Measurements from ENCODE around the gene PUDP. TPM values are rescaled to one million over a fixed set of nuclear protein-coding genes. Genes with fewer than 3 reads are reported as not detected.

PUDP gene
- total and polyA plus RNA-seq, 4 donors: 5.3 to 9.4 (median 6.8) TPM

DNA sequence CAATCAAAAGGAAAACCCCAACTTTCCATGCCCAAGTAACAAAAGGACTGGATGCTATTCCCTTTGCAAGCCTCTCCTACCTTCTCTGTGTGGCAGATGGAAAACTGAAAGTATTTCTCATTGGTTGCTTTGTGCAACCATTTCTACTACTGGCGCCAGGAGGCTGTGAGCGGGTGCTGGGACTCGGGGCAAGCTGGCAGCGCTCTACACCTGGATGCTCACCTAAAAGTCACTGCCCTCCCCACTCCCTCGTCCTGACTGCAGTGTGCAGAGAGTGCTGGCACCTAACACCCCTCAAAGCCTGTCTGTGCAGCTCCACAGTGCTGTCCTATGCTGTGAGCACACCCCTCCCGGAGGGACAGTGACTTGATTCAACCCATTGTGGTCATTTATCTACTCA, 54.6 kb downstream of the PUDP start:
- TF ChIP-seq NR2F2 (IDR thresholded peaks at IDR 0.05) (no peak), JUND (IDR thresholded peaks at IDR 0.05) (no peak), YY1 (IDR thresholded peaks at IDR 0.05) (no peak), MAX (IDR thresholded peaks at IDR 0.05) (no peak), RAD21 (IDR thresholded peaks at IDR 0.05) (no peak), GABPA (IDR thresholded peaks at IDR 0.05 in 1 of 2, conservative IDR thresholded peaks at IDR 0.05 in 1 of 2) (no peak), RXRA (IDR thresholded peaks at IDR 0.05) (no peak)
- Histone ChIP-seq H3K27me3 (ENCODE audit: control insufficient read depth in 4 of 4, insufficient read depth in 4 of 4, low read length in 3 of 4) (no peaks in the 10 kb centered on the region), H3K36me3 (ENCODE audit: control insufficient read depth in 4 of 4, insufficient read depth in 3 of 4, low read depth in 1 of 4, low read length in 3 of 4) (peaks cover 0 to 12% (median 2%) of the 10 kb centered on the region in 4 donors), H3K4me1 (ENCODE audit: control insufficient read depth in 4 of 4, insufficient read depth in 4 of 4, low read length in 3 of 4) (peaks cover 2 to 37% (median 32%) of the 10 kb centered on the region in 4 donors), H3K4me3 (ENCODE audit: low read depth in 1 of 3, low read length in 3 of 3) (no peak overlapping the region), H3K9ac (ENCODE audit: low read depth in 1 of 2, low read length in 2 of 2) (no peak overlapping the region), H3K27ac (ENCODE audit: low read depth in 1 of 2, low read length in 2 of 2) (no peak overlapping the region), H3K9me3 (ENCODE audit: control insufficient read depth in 4 of 4, low read length in 3 of 4) (no peaks in the 10 kb centered on the region)
- no peak for DNase-seq (ENCODE audit: low spot score)
- 81% methylated on average over 6 of the region's 6 CpGs for WGBS

DNA sequence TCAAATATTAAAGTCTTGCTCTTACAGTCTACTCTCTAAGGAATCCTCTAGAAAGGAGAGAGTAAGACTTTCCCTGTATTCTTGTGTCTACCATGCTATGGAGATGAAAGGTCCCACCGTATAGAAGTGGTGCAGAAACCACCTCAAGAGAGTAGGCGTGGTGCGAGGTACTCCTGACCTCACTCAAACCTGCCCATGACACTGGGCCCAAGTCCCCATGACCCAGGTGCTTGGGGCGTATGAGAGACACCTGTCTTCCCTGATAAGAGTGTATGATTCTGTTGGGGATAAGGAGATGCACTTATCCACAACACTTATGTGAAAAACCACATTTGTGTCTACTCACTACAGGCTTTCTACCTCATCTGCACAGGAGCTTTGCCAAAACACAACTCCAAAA, 55.4 kb downstream of the PUDP start:
- no peak for TF ChIP-seq GABPA (IDR thresholded peaks at IDR 0.05 in 1 of 2, conservative IDR thresholded peaks at IDR 0.05 in 1 of 2)
- no peak for TF ChIP-seq RAD21 (IDR thresholded peaks at IDR 0.05)
- TF ChIP-seq HNF4A (conservative IDR thresholded peaks at IDR 0.05): no peak
- TF ChIP-seq, protein P1, sequence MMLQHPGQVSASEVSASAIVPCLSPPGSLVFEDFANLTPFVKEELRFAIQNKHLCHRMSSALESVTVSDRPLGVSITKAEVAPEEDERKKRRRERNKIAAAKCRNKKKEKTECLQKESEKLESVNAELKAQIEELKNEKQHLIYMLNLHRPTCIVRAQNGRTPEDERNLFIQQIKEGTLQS (IDR thresholded peaks at IDR 0.05): no peak
- TF ChIP-seq HNF4G (IDR thresholded peaks at IDR 0.05): no peak
- no peak overlapping the region for H3K27ac ChIP-seq (ENCODE audit: low read depth in 1 of 2, low read length in 2 of 2)
- no peak overlapping the region for H3K4me3 ChIP-seq (ENCODE audit: low read depth in 1 of 3, low read length in 3 of 3)
- H3K9me3 ChIP-seq (ENCODE audit: control insufficient read depth in 4 of 4, low read length in 3 of 4): no peaks in the 10 kb centered on the region
- no peaks in the 10 kb centered on the region for H3K27me3 ChIP-seq (ENCODE audit: control insufficient read depth in 4 of 4, insufficient read depth in 4 of 4, low read length in 3 of 4)
- H3K9ac ChIP-seq (ENCODE audit: low read depth in 1 of 2, low read length in 2 of 2): no peak overlapping the region
- H3K36me3 ChIP-seq (ENCODE audit: control insufficient read depth in 4 of 4, insufficient read depth in 3 of 4, low read depth in 1 of 4, low read length in 3 of 4): peaks cover 0 to 5% (median 0%) of the 10 kb centered on the region in 4 donors
- H3K4me1 ChIP-seq (ENCODE audit: control insufficient read depth in 4 of 4, insufficient read depth in 4 of 4, low read length in 3 of 4): peaks cover 2 to 44% (median 39%) of the 10 kb centered on the region in 4 donors
- DNase-seq (ENCODE audit: low spot score): no peak
- 74% methylated on average over 4 of the region's 4 CpGs for WGBS

DNA sequence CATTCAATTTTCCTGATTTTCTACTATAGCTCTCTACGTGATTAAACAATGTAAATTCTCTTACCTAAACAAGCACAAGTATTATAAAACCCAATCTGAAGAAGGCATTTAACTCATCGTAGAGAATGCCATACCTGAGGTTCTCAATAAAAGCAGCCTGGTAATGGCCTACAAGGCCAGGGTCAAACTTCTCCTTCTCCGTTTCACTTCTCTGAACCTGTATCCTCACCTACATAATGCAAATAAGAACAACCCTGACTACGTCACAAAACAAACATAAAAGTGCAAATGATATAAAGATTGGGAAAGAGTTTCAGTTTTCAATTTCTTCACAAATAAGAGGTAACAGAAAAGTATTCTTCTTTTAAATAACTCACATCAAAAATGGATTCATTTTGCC, 56.0 kb downstream of the PUDP start:
- Histone ChIP-seq H3K4me3 (ENCODE audit: low read depth in 1 of 3, low read length in 3 of 3) (no peak overlapping the region), H3K4me1 (ENCODE audit: control insufficient read depth in 4 of 4, insufficient read depth in 4 of 4, low read length in 3 of 4) (peaks cover 2 to 44% (median 40%) of the 10 kb centered on the region in 4 donors), H3K36me3 (ENCODE audit: control insufficient read depth in 4 of 4, insufficient read depth in 3 of 4, low read depth in 1 of 4, low read length in 3 of 4) (peaks cover 0 to 2% (median 0%) of the 10 kb centered on the region in 4 donors), H3K27me3 (ENCODE audit: control insufficient read depth in 4 of 4, insufficient read depth in 4 of 4, low read length in 3 of 4) (no peaks in the 10 kb centered on the region), H3K9ac (ENCODE audit: low read depth in 1 of 2, low read length in 2 of 2) (no peak overlapping the region), H3K9me3 (ENCODE audit: control insufficient read depth in 4 of 4, low read length in 3 of 4) (no peaks in the 10 kb centered on the region), H3K27ac (ENCODE audit: low read depth in 1 of 2, low read length in 2 of 2) (peak overlapping the region in 1 of 2 donors; percentile 12)
- TF ChIP-seq NR2F2 (IDR thresholded peaks at IDR 0.05): no peak
- peak in 1 of 2 donors; percentile 11 for TF ChIP-seq HNF4A (conservative IDR thresholded peaks at IDR 0.05)
- WGBS: 62% methylated on average over 4 of the region's 4 CpGs
- DNase-seq (ENCODE audit: low spot score): no peak

DNA sequence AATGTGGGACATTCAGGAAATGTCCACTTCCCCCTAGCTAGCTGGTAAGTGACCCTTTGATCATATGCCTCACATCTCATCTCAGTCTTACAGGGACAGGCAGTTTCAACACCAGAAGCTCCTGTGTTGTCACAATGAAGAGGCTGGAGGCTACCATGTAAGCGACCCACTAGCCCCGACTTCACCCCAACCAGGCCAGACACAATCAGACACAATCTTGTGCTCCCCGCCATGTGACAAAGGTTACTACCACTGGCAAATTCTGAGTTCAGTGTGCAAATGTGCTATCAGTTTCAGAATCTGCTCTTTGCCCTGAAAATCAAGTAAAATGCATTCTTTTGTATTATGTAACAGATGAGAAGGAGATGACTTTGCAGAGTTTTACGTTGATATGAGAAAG, 57.3 kb downstream of the PUDP start:
- DNase-seq (ENCODE audit: low spot score): no peak
- H3K27ac ChIP-seq (ENCODE audit: low read depth in 1 of 2, low read length in 2 of 2): peak overlapping the region in 1 of 2 donors; percentile 64
- 21% methylated on average over 4 of the region's 4 CpGs for WGBS
- TF ChIP-seq FOXA2 (IDR thresholded peaks at IDR 0.05) (no peak), HNF4G (IDR thresholded peaks at IDR 0.05) (peak; percentile 66), FOXA1 (IDR thresholded peaks at IDR 0.05) (no peak), JUND (IDR thresholded peaks at IDR 0.05) (no peak), SP1 (IDR thresholded peaks at IDR 0.05) (peak; percentile 84), CTCF (IDR thresholded peaks at IDR 0.05; ENCODE audit: low read depth, low read length, missing input control) (no peak), RXRA (IDR thresholded peaks at IDR 0.05) (peak; percentile 86 to 96), RAD21 (IDR thresholded peaks at IDR 0.05) (peak; percentile 32 to 60), MAX (IDR thresholded peaks at IDR 0.05) (no peak), EGR1 (IDR thresholded peaks at IDR 0.05; ENCODE audit: low read depth in 2 of 2) (no peak), HNF4A (conservative IDR thresholded peaks at IDR 0.05) (peak; percentile 78 to 90), GABPA (IDR thresholded peaks at IDR 0.05 in 1 of 2, conservative IDR thresholded peaks at IDR 0.05 in 1 of 2) (no peak), YY1 (IDR thresholded peaks at IDR 0.05) (peak; percentile 35), NR2F2 (IDR thresholded peaks at IDR 0.05) (no peak)
- TF ChIP-seq, protein P2, sequence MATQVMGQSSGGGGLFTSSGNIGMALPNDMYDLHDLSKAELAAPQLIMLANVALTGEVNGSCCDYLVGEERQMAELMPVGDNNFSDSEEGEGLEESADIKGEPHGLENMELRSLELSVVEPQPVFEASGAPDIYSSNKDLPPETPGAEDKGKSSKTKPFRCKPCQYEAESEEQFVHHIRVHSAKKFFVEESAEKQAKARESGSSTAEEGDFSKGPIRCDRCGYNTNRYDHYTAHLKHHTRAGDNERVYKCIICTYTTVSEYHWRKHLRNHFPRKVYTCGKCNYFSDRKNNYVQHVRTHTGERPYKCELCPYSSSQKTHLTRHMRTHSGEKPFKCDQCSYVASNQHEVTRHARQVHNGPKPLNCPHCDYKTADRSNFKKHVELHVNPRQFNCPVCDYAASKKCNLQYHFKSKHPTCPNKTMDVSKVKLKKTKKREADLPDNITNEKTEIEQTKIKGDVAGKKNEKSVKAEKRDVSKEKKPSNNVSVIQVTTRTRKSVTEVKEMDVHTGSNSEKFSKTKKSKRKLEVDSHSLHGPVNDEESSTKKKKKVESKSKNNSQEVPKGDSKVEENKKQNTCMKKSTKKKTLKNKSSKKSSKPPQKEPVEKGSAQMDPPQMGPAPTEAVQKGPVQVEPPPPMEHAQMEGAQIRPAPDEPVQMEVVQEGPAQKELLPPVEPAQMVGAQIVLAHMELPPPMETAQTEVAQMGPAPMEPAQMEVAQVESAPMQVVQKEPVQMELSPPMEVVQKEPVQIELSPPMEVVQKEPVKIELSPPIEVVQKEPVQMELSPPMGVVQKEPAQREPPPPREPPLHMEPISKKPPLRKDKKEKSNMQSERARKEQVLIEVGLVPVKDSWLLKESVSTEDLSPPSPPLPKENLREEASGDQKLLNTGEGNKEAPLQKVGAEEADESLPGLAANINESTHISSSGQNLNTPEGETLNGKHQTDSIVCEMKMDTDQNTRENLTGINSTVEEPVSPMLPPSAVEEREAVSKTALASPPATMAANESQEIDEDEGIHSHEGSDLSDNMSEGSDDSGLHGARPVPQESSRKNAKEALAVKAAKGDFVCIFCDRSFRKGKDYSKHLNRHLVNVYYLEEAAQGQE (IDR thresholded peaks at IDR 0.05): peak; percentile 21
- TF ChIP-seq, protein P1 (IDR thresholded peaks at IDR 0.05): no peak

More for the DNA sequence above, 57.3 kb downstream of the PUDP start:
- peaks cover 2 to 50% (median 43%) of the 10 kb centered on the region in 4 donors for H3K4me1 ChIP-seq (ENCODE audit: control insufficient read depth in 4 of 4, insufficient read depth in 4 of 4, low read length in 3 of 4)
- no peaks in the 10 kb centered on the region for H3K9me3 ChIP-seq (ENCODE audit: control insufficient read depth in 4 of 4, low read length in 3 of 4)
- H3K9ac ChIP-seq (ENCODE audit: low read depth in 1 of 2, low read length in 2 of 2): no peak overlapping the region
- H3K36me3 ChIP-seq (ENCODE audit: control insufficient read depth in 4 of 4, insufficient read depth in 3 of 4, low read depth in 1 of 4, low read length in 3 of 4): peaks cover 0 to 2% (median 0%) of the 10 kb centered on the region in 4 donors
- H3K27me3 ChIP-seq (ENCODE audit: control insufficient read depth in 4 of 4, insufficient read depth in 4 of 4, low read length in 3 of 4): no peaks in the 10 kb centered on the region
- no peak overlapping the region for H3K4me3 ChIP-seq (ENCODE audit: low read depth in 1 of 3, low read length in 3 of 3)

Measured in liver (tissue), 9 donors.